Measurements from ENCODE around the gene TGM1. TPM values are rescaled to one million over a fixed set of nuclear protein-coding genes. Genes with fewer than 3 reads are reported as not detected.

The TGM1 gene
- total and polyA plus RNA-seq, 2 experiments from 2014 or later, result 0.31 to 0.63 TPM

GRCh38 chr14:24311837-24312615, 49.0 kb upstream of the TGM1 start:
- Histone ChIP-seq H3K4me1 (ENCODE audit: insufficient read depth) (peaks cover 4% of the 10 kb centered on the region; the same call in 1 of the 2 replicates), H3F3A (replicated peaks; ENCODE audit: low read depth) (no peaks in the 10 kb centered on the region), H3K27ac (ENCODE audit: low read depth) (no peak overlapping the region), H3K27me3 (ENCODE audit: insufficient read depth) (peaks cover 25% of the 10 kb centered on the region), H3K4me3 (peak overlapping the region; percentile 51), H3K4me2 (peak overlapping the region; percentile 68; the same call in 1 of the 2 replicates), H2AFZ (no peak overlapping the region), H4K20me1 (replicated peaks; ENCODE audit: insufficient read depth) (no peaks in the 10 kb centered on the region; the same call in none of the 2 replicates), H3K79me2 (replicated peaks; ENCODE audit: insufficient read depth) (no peaks in the 10 kb centered on the region), H3K9me2 (ENCODE audit: insufficient read depth) (no peaks in the 10 kb centered on the region), H3K36me3 (ENCODE audit: insufficient read depth) (no peaks in the 10 kb centered on the region)
- Mint-ChIP-seq H3K27me3 (ENCODE audit: insufficient read depth, low read depth, poor library complexity) (peaks cover 36% of the 10 kb centered on the region), H3K9me3 (no peaks in the 10 kb centered on the region), H3K36me3 (ENCODE audit: low read depth) (peaks cover 22% of the 10 kb centered on the region), H3K27ac (no peak overlapping the region), H3K4me1 (peaks cover 15% of the 10 kb centered on the region), H3K4me3 (peak overlapping the region; percentile 61)
- DNase-seq (ENCODE audit: low spot score) (no peak), ATAC-seq (no peak)
- no peak for TF ChIP-seq ETS1 (IDR thresholded peaks at IDR 0.05)
- no peak for TF ChIP-seq ZNF462 (CRISPR knock-in tag; IDR thresholded peaks at IDR 0.05)
- no peak for TF ChIP-seq ZNF114 (CRISPR knock-in tag; IDR thresholded peaks at IDR 0.05)
- TF ChIP-seq EZH2 (IDR thresholded peaks at IDR 0.05; ENCODE audit: low read depth, unreplicated experiment), result no peak
- TF ChIP-seq POLR2AphosphoS5 (IDR thresholded peaks at IDR 0.05; ENCODE audit: low read depth), result no peak
- TF ChIP-seq STAT1 (IDR thresholded peaks at IDR 0.05; ENCODE audit: unreplicated experiment), result no peak
- TF ChIP-seq ZNF331 (CRISPR knock-in tag; IDR thresholded peaks at IDR 0.05; ENCODE audit: low read depth), result no peak
- no peak for TF ChIP-seq NANOG (IDR thresholded peaks at IDR 0.05; ENCODE audit: borderline replicate concordance)
- TF ChIP-seq CTCF (conservative IDR thresholded peaks at IDR 0.05; ENCODE audit: low read depth in 2 of 2), result no peak
- no peak for TF ChIP-seq CREB1 (CRISPR knock-in tag; IDR thresholded peaks at IDR 0.05; ENCODE audit: low read depth)
- no peak for TF ChIP-seq REST (IDR thresholded peaks at IDR 0.05; ENCODE audit: unreplicated experiment)
- no peak for TF ChIP-seq EZH2phosphoT487 (IDR thresholded peaks at IDR 0.05; ENCODE audit: unreplicated experiment)
- TF ChIP-seq JUNB (IDR thresholded peaks at IDR 0.05; ENCODE audit: unreplicated experiment), result no peak
